ENCODE results near the gene IKZF2.

Gene IKZF2

GRCh38 chr2:212991120-212991519 lies 160.3 kb downstream of the IKZF2 start:
- DNase-seq = no peak

GRCh38 chr2:212990697-212991096 lies 160.7 kb downstream of the IKZF2 start:
- no peak for DNase-seq

DNA sequence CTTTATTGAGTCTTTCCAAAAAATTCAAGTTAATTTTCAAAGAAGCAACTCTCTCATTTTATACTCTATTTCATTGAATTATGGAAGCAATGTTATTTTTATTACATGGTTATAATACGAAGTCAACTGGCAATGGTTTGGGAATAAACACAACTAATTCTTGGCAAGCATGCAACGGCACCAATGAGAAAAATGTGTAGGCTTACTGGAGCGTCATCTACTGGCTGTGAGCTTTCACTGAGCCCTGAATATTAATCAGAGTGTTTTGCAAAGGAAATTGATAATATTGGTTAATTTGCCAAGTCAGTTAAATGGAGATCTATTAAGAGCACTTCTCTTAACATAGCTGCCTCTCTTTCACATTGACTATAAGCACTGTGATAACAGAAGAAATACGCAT lies 163.9 kb downstream of the IKZF2 start:
- DNase-seq = no peak

DNA sequence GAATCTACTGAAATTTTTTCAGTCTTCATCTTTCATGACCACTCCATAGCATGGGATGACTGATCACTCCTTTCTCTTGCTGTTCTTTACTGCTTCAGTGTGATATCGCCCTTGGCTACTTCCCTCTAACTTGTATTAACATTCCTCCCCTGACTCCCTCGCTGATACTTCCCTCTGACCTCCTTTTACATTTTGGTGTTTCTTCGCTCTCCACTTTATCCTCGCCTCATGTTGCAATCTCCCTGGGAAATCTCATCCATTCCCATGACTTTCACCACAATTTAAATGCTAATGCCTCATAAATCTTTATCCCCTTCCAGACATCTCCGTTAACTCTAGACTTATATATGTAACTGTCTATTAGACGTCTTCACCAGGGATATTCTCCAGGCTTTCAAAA lies 167.3 kb downstream of the IKZF2 start:
- no peak for DNase-seq

DNA sequence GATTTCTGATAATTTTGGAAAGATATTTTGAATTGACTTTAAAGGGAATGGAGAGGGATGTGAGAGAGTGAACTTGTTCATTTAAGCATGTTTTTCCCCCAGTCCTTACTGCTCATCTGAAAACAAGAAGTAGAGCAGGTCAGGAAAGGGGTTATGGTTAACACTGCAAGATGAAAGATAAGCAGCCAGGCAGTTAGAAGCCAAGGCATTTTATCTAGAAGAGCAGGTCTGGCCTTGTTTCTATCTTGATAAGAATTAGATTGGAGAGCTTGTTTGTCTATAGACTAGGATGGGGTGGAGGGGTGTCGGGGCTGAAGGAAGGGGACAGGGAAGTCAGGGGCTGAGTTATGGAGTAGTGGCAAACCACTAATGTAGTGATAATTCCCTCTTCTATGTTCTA lies 171.6 kb downstream of the IKZF2 start:
- DNase-seq = no peak

DNA sequence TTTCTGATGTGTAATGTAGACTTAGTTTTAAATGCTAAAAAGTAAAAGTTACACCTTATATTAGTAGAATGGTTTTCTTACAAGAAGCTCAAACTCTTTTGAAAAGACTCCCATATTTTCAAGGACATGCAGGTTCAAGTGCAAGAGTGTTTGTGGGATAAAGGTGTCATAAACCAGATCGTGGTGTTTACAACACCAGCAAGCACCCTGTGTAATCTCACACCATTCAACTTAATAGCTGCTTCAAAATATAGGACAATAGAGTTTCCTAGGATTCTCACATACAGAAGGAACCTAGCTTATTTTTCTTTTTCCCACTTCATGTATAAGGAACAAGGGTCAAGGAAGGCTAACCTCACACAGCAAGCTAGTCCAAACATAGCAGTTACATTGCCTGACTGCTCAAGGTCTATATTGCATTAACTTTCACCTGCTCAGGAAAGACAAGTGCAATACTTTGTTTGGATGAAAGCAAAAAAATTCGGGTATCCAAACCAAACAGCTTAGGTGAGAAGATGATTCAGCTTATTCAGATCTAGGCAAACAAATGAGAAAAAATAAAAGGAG lies 172.3 kb downstream of the IKZF2 start:
- no peak for DNase-seq

GRCh38 chr2:212977152-212977551 lies 174.3 kb downstream of the IKZF2 start:
- no peak for DNase-seq

DNA sequence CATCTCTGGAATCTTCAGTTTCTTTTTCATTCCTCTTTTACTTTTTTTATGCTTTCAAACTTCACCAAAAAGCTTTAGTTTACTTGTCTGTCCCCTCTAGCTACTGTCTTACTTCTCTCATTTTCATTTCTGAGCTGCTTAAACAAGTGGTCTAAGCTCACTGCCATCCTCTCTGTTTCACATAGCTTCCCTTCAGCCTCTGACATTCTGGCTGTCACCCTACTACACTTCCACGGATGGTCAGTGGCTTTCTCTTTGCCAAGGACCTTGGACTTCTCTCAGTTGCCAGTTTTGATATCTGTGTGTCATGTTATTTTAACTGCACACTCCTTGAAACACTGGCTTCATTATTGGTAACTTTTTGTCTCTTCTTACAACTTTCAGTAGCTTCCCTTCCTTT lies 176.1 kb downstream of the IKZF2 start:
- DNase-seq = no peak

DNA sequence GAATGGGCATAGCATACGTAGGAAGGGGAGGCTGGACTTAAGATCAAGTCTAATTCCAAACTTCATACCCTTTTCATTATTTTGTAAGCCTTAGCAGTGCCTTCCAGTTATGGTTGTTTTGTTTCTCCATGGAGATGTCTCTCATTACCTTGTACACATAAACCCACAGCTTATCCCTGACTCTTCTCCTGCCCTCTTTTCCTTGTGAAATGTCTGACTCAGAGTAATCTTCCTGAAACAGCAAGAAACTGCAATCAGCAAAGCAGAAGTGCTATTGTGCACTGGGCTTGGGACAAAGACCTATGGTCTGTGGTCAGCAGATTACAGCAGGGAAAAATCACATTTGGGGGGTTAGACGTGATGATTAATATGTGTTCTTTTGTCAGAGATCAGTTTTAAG lies 176.7 kb downstream of the IKZF2 start:
- no peak for DNase-seq

DNA sequence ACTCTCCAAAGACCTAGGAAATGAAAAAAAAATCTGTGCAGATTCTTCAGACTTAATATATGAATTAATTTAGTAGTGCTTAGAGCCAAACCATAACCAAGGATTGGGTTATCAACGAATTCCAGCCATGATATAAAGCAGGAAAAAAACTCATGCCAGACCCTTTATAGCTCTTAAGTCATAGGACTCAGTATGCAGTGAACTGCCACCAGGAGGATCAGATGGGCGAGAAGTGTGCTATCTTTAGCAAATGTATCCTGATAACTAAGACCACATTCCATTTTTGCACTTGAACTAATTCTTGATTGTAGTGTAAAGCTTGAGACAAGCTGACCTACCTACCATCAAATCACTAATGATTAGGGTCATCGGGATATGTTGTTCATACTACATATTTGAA lies 178.1 kb downstream of the IKZF2 start:
- DNase-seq = no peak

DNA sequence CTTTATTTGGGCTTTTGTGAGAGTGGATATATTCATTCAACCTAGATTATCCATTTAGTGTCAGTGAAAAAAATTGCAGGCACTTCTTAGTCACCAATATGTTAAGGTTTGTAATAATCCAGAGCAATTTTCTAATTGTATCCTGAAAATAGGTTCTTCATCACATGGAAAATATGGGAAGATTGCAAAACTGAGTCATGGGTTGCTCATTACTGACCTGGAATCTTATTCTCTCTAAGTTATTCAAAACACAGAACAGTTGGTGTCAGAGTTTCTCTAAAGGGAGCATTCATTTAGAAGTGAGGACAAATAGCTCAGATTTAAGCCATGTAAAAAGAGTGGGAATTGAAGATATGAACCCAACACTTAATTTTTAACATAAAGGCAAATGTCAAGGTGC lies 181.3 kb downstream of the IKZF2 start:
- no peak for DNase-seq

DNA sequence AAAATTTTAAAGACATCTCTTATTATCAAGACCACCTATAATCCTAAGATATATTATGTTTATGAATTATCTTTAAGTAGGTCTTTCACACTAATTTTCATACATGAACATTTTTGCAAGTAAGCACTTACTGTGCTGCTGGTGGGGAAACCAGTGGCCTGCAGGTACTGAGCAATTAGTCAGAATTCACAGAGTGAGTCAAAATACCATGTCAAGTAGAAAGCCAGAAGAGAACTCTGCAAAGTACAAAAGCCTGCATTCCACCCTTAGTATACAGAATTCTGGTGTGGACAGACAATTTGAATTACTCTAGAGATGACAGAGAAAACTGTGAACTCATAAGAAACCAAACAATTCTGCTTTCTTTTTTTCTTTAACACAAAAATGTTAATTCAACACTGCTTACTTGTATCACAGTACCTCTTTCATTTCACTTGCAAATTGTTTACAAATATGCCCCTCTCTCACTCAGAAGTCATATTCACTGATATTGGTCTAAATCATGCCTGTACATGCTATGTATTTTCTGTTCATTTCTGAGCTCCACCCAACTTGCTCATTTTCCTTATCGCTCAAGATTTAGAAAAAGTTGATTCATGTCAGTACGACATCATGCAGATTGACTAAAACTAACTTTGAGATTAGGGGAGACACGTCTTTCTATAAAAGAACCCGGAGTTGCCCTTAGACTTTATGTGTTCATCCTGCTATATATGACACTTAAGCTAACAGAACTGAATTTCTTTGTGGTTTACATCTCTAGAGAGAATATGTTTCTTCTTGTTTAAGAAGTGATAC lies 182.9 kb downstream of the IKZF2 start:
- no peak for DNase-seq

- DNase-seq = no peak
Measured at GRCh38 chr2:212966884-212967283, 184.5 kb downstream of the IKZF2 start.

GRCh38 chr2:212962691-212963090 lies 188.7 kb downstream of the IKZF2 start:
- no peak for DNase-seq

- DNase-seq = no peak
Measured at GRCh38 chr2:212961255-212961654, 190.2 kb downstream of the IKZF2 start.

DNA sequence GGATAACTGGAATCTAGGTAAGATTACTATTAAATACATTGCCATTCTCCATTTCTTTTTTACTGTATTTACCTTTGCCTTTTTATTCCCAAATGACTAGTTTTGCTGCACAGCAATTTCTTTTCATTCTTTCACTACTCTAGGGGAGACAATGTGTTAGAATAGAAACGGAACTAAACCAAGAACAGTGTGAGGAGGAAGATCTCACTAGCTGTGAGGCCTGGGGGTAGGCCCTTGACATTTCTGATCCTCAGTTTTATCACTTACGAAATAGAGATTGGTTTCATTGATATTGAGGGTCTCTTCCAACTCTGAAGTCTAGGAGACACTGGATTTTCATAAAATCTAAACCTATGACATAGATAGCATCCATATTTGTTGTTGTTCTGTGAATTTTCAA lies 191.1 kb downstream of the IKZF2 start:
- DNase-seq = no peak

GRCh38 chr2:212959471-212960117 lies 191.8 kb downstream of the IKZF2 start:
- DNase-seq = peak; percentile 39

GRCh38 chr2:212958757-212959295 lies 192.6 kb downstream of the IKZF2 start:
- DNase-seq = no peak

DNA sequence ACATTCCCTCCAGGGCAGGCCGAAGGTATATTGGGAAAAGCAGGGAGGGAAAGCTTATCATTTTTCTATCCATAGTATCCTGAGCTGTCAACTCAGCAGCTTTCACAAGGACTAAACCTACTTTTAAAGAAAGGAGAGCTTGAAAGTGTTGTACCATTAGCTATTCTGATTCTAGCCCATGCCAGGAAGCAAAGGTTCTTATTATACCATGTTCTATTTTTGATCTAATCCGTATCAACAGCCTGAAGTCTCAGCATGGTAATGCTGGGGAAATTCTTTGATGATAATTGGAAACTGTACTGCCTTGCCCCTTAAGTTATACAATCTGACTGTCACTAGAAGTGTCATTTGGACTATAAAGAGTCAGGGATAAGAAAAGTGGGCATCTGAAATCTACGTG lies 193.3 kb downstream of the IKZF2 start:
- DNase-seq = no peak

DNA sequence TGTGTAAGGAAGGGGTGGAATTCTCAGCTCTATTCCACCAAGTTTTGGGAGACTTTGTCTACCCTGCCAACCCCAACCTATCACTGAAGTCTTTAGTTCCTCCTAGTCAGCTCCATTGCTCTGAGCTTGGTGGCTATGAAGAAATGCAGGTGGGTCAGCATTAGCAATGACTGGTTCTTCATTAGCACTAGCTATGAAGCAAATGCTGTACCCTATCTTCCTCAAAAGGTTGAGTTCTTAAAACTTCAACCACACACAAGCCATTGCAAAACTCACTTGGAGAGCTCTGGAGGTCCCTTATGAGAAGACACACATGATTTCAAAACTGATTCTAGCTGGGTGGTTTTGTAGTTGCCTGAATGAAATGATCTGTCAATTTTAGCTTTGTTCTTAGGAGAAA lies 193.8 kb downstream of the IKZF2 start:
- no peak for DNase-seq

GRCh38 chr2:212956665-212957607 lies 194.5 kb downstream of the IKZF2 start:
- DNase-seq = no peak

- no peak for DNase-seq
Measured at GRCh38 chr2:212953170-212953920, 198.1 kb downstream of the IKZF2 start.
